GM23248 (cell line): ENCODE results near the gene PTCHD1.

ENCODE experiments used
- EZH2 ChIP-seq: fragments of 200-600 bp; sonication (generic); IDR thresholded peaks from 2 replicates; pipeline ENCODE4 v1.6.1; 2018; ENCODE audit warnings: antibody characterized with exemption, mild to moderate bottlenecking; ENCODE audit not compliant: insufficient read depth, poor library complexity, severe bottlenecking
- EZH2phosphoT487 ChIP-seq: fragments of 200-600 bp; sonication (generic); IDR thresholded peaks from 2 replicates; pipeline ENCODE4 v1.6.1; 2018; ENCODE audit warnings: antibody characterized with exemption, moderate library complexity, mild to moderate bottlenecking, low read depth; ENCODE audit not compliant: insufficient read depth

GRCh38 chrX:23292354-23292987 lies 42.2 kb upstream of the PTCHD1 start:
- no peak for TF ChIP-seq EZH2
- TF ChIP-seq EZH2phosphoT487, result no peak
